Hepatocyte (in vitro differentiated cells): ENCODE data around the gene OTULIN. TPM values are rescaled to one million over a fixed set of nuclear protein-coding genes. Genes with fewer than 3 reads are reported as not detected.

Experiments used
- DNase-seq: peaks from one replicate; pipeline ENCODE4 v3.0.0-alpha.2; 2016; ENCODE audit warnings: low spot score
- H2AFZ ChIP-seq: fragments of 200-600 bp; sonication (generic); 2 replicates; pipeline ENCODE4 v1.6.0; 2016; ENCODE audit warnings: antibody characterized with exemption, mild to moderate bottlenecking
- H3K27ac ChIP-seq: fragments of 200-600 bp; sonication (generic); 2 replicates; pipeline ENCODE4 v1.5.1; 2016; ENCODE audit warnings: mild to moderate bottlenecking
- H3K27me3 ChIP-seq: fragments of 200-600 bp; sonication (generic); 2 replicates; pipeline ENCODE4 v1.6.1; 2016
- H3K36me3 ChIP-seq: fragments of 200-600 bp; sonication (generic); replicated peaks from 2 replicates; pipeline ENCODE4 v1.5.1; 2016; ENCODE audit warnings: low read depth; ENCODE audit not compliant: insufficient read depth
- H3K4me1 ChIP-seq: fragments of 200-600 bp; sonication (generic); 2 replicates; pipeline ENCODE4 v1.5.1; 2016; ENCODE audit warnings: mild to moderate bottlenecking, moderate library complexity; ENCODE audit not compliant: insufficient read depth
- H3K4me2 ChIP-seq: fragments of 200-600 bp; sonication (generic); 2 replicates; pipeline ENCODE4 v1.6.0; 2016
- H3K4me3 ChIP-seq: fragments of 200-600 bp; sonication (generic); 2 replicates; pipeline ENCODE4 v1.5.1; 2016; ENCODE audit warnings: mild to moderate bottlenecking
- H3K79me2 ChIP-seq: fragments of 200-600 bp; sonication (generic); 2 replicates; pipeline ENCODE4 v1.6.0; 2017; ENCODE audit warnings: mild to moderate bottlenecking
- H3K9me2 ChIP-seq: fragments of 200-600 bp; sonication (generic); replicated peaks from 2 replicates; pipeline ENCODE4 v1.6.0; 2017; ENCODE audit warnings: mild to moderate bottlenecking; ENCODE audit not compliant: insufficient read depth
- H3K9me3 ChIP-seq: fragments of 200-600 bp; sonication (generic); 2 replicates; pipeline ENCODE4 v1.5.1; 2016; ENCODE audit warnings: low read depth, mild to moderate bottlenecking
- H4K20me1 ChIP-seq: fragments of 200-600 bp; sonication (generic); 2 replicates; pipeline ENCODE4 v1.6.0; 2016; ENCODE audit warnings: mild to moderate bottlenecking; ENCODE audit not compliant: insufficient read depth, poor library complexity, severe bottlenecking
- EZH2 ChIP-seq: fragments of 200-600 bp; sonication (generic); IDR thresholded peaks from 2 replicates; pipeline ENCODE4 v1.6.1; 2016; ENCODE audit warnings: antibody characterized with exemption, mild to moderate bottlenecking, borderline replicate concordance
- EZH2phosphoT487 ChIP-seq: fragments of 200-600 bp; sonication (generic); IDR thresholded peaks from one replicate; pipeline ENCODE4 v1.6.1; 2018; ENCODE audit warnings: antibody characterized with exemption, mild to moderate bottlenecking, low read depth, moderate library complexity; ENCODE audit not compliant: unreplicated experiment, severe bottlenecking
- WGBS: methylation state at CpG from one replicate; pipeline ENCODE4 v1.1.6; 2016; ENCODE audit warnings: low lambda C conversion rate; ENCODE audit errors: missing lambda C conversion rate; 5-methylcytosine and 5-hydroxymethylcytosine counted together
- polyA plus RNA-seq: library from polyadenylated mRNA; unstranded; fragments of >200 nt; fragmentation: Nextera tagmentation; extraction: Ambion mirVana; gene quantifications from 2 replicates; pipeline ENCODE4 v1.2.1, GENCODE V29; 2016
- total RNA-seq: library from RNA; depleted of rRNA; stranded (reverse); fragments of >200 nt; gene quantifications from 2 replicates; pipeline ENCODE4 v1.2.3, GENCODE V29; 2014
- TF ChIP-seq, protein P1 (sequence below): fragments of 200-600 bp; sonication (generic); IDR thresholded peaks from 2 replicates; pipeline ENCODE4 v1.5.1; 2016; ENCODE audit warnings: antibody characterized with exemption, mild to moderate bottlenecking; ENCODE audit not compliant: poor library complexity

Gene OTULIN
- total and polyA plus RNA-seq, 2 experiments from 2014 or later, result 21.0 to 45.2 TPM

DNA sequence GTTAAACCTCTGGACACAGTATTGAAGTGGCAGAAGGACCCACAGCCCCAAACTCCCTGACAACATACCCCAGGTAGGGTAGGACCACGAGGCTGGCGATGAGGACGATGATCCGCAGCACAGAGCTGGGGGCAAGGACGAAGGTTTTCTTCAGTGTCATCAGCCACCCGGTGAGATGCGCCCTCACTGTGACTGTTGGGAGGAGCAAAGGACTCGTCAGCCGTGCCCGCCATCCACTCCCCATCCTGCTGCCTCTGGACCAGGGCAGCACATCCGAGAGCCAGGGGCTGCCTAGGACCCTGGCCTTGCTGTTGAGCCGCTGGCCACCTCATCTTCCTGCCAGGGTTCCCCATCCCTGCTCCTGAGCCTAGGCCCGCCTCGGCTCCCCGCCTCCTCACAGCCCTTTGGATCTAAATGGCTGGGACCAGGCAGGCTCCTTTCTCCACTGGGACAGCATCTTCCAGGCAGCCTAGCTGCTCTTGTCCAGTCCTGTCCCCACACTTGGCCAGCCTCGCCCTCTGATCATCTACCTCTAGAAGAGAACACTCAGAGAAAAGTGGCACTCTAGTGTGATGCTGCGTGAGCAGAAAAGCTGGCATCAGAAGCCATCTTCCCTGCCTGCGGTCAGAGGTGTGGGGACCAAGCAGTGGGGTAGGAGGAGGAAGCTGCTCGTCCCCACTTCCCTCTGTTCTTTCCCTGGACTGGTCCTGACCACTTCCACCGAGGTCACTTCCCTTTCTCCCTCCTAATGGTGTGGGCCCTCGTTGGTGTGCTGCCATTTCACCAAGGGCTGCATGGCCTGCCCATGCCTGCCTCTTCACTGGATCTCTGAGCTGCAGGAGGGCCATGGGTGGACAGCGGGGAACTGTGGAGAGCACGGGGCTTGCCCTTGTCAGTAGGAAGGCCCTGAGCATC, 49.2 kb downstream of the OTULIN start:
- Histone ChIP-seq H3K27me3 (no peaks in the 10 kb centered on the region), H3K4me3 (no peak overlapping the region), H4K20me1 (peaks cover 6% of the 10 kb centered on the region), H2AFZ (no peak overlapping the region), H3K9me3 (no peaks in the 10 kb centered on the region), H3K4me2 (no peak overlapping the region), H3K36me3 (no peaks in the 10 kb centered on the region), H3K4me1 (no peaks in the 10 kb centered on the region), H3K27ac (no peak overlapping the region), H3K79me2 (no peaks in the 10 kb centered on the region), H3K9me2 (no peaks in the 10 kb centered on the region)
- no peak for TF ChIP-seq EZH2phosphoT487
- TF ChIP-seq EZH2, result no peak
- WGBS, result 98% methylated on average over 23 of the region's 23 CpGs
- no peak for DNase-seq

DNA sequence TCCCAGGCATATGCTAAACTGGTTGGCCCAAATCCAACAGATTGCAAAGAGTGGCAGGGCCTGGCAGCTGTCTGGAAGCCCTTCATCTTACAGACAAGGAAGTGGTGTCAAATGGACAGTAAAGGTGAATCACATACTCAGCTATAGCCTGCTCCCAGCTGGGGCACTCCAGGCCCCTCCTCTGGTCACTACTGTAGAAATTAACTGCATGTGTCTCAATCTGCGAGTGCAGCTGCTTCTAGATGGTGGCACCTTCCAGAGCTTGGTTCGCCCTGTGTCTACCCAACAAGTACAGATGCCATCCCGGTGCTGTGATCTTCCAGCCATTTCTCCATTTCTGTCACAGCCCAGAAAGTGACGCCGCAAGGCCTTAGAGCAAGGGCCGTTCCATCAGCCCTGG, 50.2 kb downstream of the OTULIN start:
- over 99% methylated on average over 6 of the region's 6 CpGs for WGBS
- no peak overlapping the region for H2AFZ ChIP-seq
- TF ChIP-seq, protein P1, sequence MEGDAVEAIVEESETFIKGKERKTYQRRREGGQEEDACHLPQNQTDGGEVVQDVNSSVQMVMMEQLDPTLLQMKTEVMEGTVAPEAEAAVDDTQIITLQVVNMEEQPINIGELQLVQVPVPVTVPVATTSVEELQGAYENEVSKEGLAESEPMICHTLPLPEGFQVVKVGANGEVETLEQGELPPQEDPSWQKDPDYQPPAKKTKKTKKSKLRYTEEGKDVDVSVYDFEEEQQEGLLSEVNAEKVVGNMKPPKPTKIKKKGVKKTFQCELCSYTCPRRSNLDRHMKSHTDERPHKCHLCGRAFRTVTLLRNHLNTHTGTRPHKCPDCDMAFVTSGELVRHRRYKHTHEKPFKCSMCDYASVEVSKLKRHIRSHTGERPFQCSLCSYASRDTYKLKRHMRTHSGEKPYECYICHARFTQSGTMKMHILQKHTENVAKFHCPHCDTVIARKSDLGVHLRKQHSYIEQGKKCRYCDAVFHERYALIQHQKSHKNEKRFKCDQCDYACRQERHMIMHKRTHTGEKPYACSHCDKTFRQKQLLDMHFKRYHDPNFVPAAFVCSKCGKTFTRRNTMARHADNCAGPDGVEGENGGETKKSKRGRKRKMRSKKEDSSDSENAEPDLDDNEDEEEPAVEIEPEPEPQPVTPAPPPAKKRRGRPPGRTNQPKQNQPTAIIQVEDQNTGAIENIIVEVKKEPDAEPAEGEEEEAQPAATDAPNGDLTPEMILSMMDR, result no peak
- no peak for TF ChIP-seq EZH2
- no peaks in the 10 kb centered on the region for H3K4me1 ChIP-seq
- H3K27me3 ChIP-seq, result no peaks in the 10 kb centered on the region
- no peak overlapping the region for H3K4me3 ChIP-seq
- H3K36me3 ChIP-seq, result no peaks in the 10 kb centered on the region
- no peak for DNase-seq
- H3K27ac ChIP-seq, result no peak overlapping the region
- no peaks in the 10 kb centered on the region for H3K9me3 ChIP-seq
- no peak overlapping the region for H3K4me2 ChIP-seq
- H4K20me1 ChIP-seq, result peaks cover 6% of the 10 kb centered on the region
- H3K9me2 ChIP-seq, result no peaks in the 10 kb centered on the region
- no peaks in the 10 kb centered on the region for H3K79me2 ChIP-seq

DNA sequence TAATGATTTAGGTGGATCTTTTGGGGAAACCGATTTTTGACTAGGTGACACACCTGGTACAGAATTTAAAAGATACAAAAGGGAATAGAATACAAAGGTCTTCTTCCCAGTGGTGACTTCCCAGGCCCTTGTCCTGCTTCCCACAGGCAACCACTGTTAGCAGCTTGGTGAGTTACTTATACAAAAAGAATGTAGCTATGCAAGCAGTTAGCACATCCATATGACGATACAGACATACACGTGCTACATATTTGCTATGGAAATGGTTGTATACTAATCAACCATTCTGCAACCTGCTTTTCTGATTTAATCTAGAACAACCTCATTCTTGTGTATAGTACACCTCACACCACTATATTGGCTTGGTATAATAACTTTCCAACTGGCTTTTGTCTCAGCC, 51.0 kb downstream of the OTULIN start:
- Histone ChIP-seq H3K4me2 (no peak overlapping the region), H3K79me2 (no peaks in the 10 kb centered on the region), H3K9me3 (no peaks in the 10 kb centered on the region), H3K27me3 (no peaks in the 10 kb centered on the region), H2AFZ (no peak overlapping the region), H3K27ac (no peak overlapping the region), H3K4me3 (no peak overlapping the region), H4K20me1 (peaks cover 6% of the 10 kb centered on the region), H3K36me3 (no peaks in the 10 kb centered on the region), H3K9me2 (no peaks in the 10 kb centered on the region), H3K4me1 (no peaks in the 10 kb centered on the region)
- DNase-seq, result no peak
- TF ChIP-seq, protein P1, result no peak
- no peak for TF ChIP-seq EZH2phosphoT487
- TF ChIP-seq EZH2, result no peak
- WGBS, result 95% methylated on average over 3 of the region's 3 CpGs
